Liver (tissue), 9 donors: ENCODE data around the gene FAM171A1. TPM values are rescaled to one million over a fixed set of nuclear protein-coding genes. Genes with fewer than 3 reads are reported as not detected.

ENCODE experiments used
- DNase-seq: peaks from one replicate; pipeline ENCODE4 v3.0.0-alpha.2; 2017; ENCODE audit warnings: low spot score
- H3K27ac ChIP-seq, 2 donors: one replicate each; pipeline ENCODE4 v1.7.0; 2013; ENCODE audit warnings: inconsistent platforms in 2 of 2, low read length in 2 of 2, control low read depth in 1 of 2, low read depth in 1 of 2, mild to moderate bottlenecking in 1 of 2
- H3K27me3 ChIP-seq, 4 donors: one replicate each; pipeline versions ENCODE4 v1.6.1 to v1.7.0; 2013; ENCODE audit warnings: low read length in 3 of 4, inconsistent platforms in 1 of 4, mild to moderate bottlenecking in 1 of 4, moderate library complexity in 1 of 4; ENCODE audit not compliant: control insufficient read depth in 4 of 4, insufficient read depth in 4 of 4
- H3K36me3 ChIP-seq, 4 donors: one replicate each; pipeline versions ENCODE4 v1.6.1 to v1.7.0; 2013; ENCODE audit warnings: low read length in 3 of 4, mild to moderate bottlenecking in 3 of 4, low read depth in 1 of 4, moderate library complexity in 1 of 4; ENCODE audit not compliant: control insufficient read depth in 4 of 4, insufficient read depth in 3 of 4
- H3K4me1 ChIP-seq, 4 donors: one replicate each; pipeline versions ENCODE4 v1.6.1 to v1.7.0; 2013; ENCODE audit warnings: low read length in 3 of 4, mild to moderate bottlenecking in 3 of 4, moderate library complexity in 1 of 4; ENCODE audit not compliant: control insufficient read depth in 4 of 4, insufficient read depth in 4 of 4
- H3K4me3 ChIP-seq, 3 donors: one replicate each; pipeline versions ENCODE4 v1.6.1 to v1.7.0; 2013; ENCODE audit warnings: low read length in 3 of 3, control low read depth in 1 of 3, low read depth in 1 of 3, mild to moderate bottlenecking in 1 of 3
- H3K9ac ChIP-seq, 2 donors: one replicate each; pipeline ENCODE4 v1.7.0; 2013; ENCODE audit warnings: low read length in 2 of 2, mild to moderate bottlenecking in 2 of 2, moderate library complexity in 2 of 2, control low read depth in 1 of 2, low read depth in 1 of 2
- H3K9me3 ChIP-seq, 4 donors: one replicate each; pipeline versions ENCODE4 v1.6.1 to v1.7.0; 2013; ENCODE audit warnings: low read length in 3 of 4; ENCODE audit not compliant: control insufficient read depth in 4 of 4
- EGR1 ChIP-seq, 2 donors: IDR thresholded peaks; 2 replicates each; pipeline ENCODE4 v1.6.1; 2016 to 2018; ENCODE audit warnings: antibody characterized with exemption in 2 of 2, low read depth in 2 of 2
- FOXA1 ChIP-seq: IDR thresholded peaks from 2 replicates; pipeline ENCODE4 v1.6.1; 2016; ENCODE audit warnings: antibody characterized with exemption
- FOXA2 ChIP-seq: IDR thresholded peaks from 2 replicates; pipeline ENCODE4 v1.6.1; 2016; ENCODE audit warnings: antibody characterized with exemption
- GABPA ChIP-seq, 2 donors: IDR thresholded peaks in 1 of 2; conservative IDR thresholded peaks in 1 of 2; 2 replicates each; pipeline ENCODE4 v1.6.1; 2016; ENCODE audit warnings: antibody characterized with exemption in 2 of 2, mild to moderate bottlenecking in 1 of 2, moderate library complexity in 1 of 2
- HNF4A ChIP-seq, 2 donors: conservative IDR thresholded peaks; 2 replicates each; pipeline ENCODE4 v1.6.1; 2016; ENCODE audit warnings: antibody characterized with exemption in 2 of 2, mild to moderate bottlenecking in 2 of 2
- HNF4G ChIP-seq: IDR thresholded peaks from 2 replicates; pipeline ENCODE4 v1.6.1; 2016; ENCODE audit warnings: antibody characterized with exemption
- JUND ChIP-seq, 2 donors: IDR thresholded peaks; 2 replicates each; pipeline ENCODE4 v1.6.1; 2016; ENCODE audit warnings: antibody characterized with exemption in 2 of 2
- NR2F2 ChIP-seq: IDR thresholded peaks from 2 replicates; pipeline ENCODE4 v1.6.1; 2016; ENCODE audit warnings: antibody characterized with exemption
- RAD21 ChIP-seq, 2 donors: IDR thresholded peaks; 2 replicates each; pipeline ENCODE4 v1.6.1; 2016; ENCODE audit warnings: antibody characterized with exemption in 2 of 2, mild to moderate bottlenecking in 2 of 2
- RXRA ChIP-seq, 2 donors: IDR thresholded peaks; 2 replicates each; pipeline ENCODE4 v1.6.1; 2017 to 2018; ENCODE audit warnings: antibody characterized with exemption in 2 of 2, mild to moderate bottlenecking in 1 of 2
- SP1 ChIP-seq: IDR thresholded peaks from 2 replicates; pipeline ENCODE4 v1.6.1; 2018; ENCODE audit warnings: antibody characterized with exemption, mild to moderate bottlenecking
- TAF1 ChIP-seq: conservative IDR thresholded peaks from 2 replicates; pipeline ENCODE4 v1.6.1; 2016; ENCODE audit warnings: antibody characterized with exemption, mild to moderate bottlenecking
- YY1 ChIP-seq: IDR thresholded peaks from 2 replicates; pipeline ENCODE4 v1.6.1; 2016; ENCODE audit warnings: antibody characterized with exemption, mild to moderate bottlenecking
- WGBS: extraction: QIAGEN DNeasy Blood & Tissue Kit; methylation state at CpG from one replicate; pipeline ENCODE4 v1.1.7; 2013; 5-methylcytosine and 5-hydroxymethylcytosine counted together
- polyA plus RNA-seq, 2 donors: library from polyadenylated mRNA; stranded (reverse) in 1 of 2; unstranded in 1 of 2; fragments of 200-250 nt in 1 of 2; fragments of >200 nt in 1 of 2; fragmentation: Nextera tagmentation in 1 of 2; extraction: Ambion mirVana in 1 of 2; gene quantifications; one replicate each; pipeline versions ENCODE4 v1.2.1 to v1.2.3, GENCODE V29; 2013 to 2015
- total RNA-seq, 2 donors: library from RNA; depleted of rRNA; stranded (reverse); fragments of >200 nt; gene quantifications; one replicate each; pipeline ENCODE4 v1.2.3, GENCODE V29; 2014
- TF ChIP-seq, protein P1 (sequence below): IDR thresholded peaks from 2 replicates; pipeline ENCODE4 v1.6.1; 2016; ENCODE audit warnings: antibody characterized with exemption
- TF ChIP-seq, protein P2 (sequence below): IDR thresholded peaks from 2 replicates; pipeline ENCODE4 v1.6.1; 2016; ENCODE audit warnings: antibody characterized with exemption
- TF ChIP-seq, protein P3 (sequence below): IDR thresholded peaks from 2 replicates; pipeline ENCODE4 v1.6.1; 2016; ENCODE audit warnings: antibody characterized with exemption, mild to moderate bottlenecking
- TF ChIP-seq, protein P4 (sequence below): fragments of 150-350 bp; IDR thresholded peaks from 2 replicates; pipeline ENCODE4 v1.5.1; 2017; ENCODE audit warnings: improper control_type of control experiment, low read depth, low read length; ENCODE audit not compliant: missing input control
- TF ChIP-seq, protein P5 (sequence below): IDR thresholded peaks from 2 replicates; pipeline ENCODE4 v1.6.1; 2016; ENCODE audit warnings: antibody characterized with exemption
- donor health status: healthy.
- donor health status: healthy.
- donor health status: healthy.
- donor health status: healthy.
- donor health status: healthy.

The FAM171A1 gene
- total and polyA plus RNA-seq, 4 donors: 2.5 to 10.2 (median 7.7) TPM

DNA sequence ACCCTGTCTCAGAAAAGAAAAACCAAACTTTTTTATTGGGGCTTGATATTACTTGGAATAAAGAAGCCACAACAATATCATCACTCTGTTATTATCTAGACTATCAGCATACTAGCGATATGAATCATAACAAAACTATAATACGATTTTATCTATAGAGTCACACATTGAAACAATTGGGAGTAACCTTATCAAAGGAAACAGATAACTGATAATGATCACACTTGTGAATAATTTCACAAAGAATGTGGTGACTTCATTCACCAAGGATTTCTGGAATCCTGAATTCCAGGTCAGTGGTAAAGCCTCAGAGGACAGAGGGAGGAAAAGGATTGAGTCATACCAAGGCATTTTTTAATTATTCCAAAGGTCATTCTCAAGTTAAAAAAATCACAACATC, 170.5 kb downstream of the FAM171A1 start:
- Histone ChIP-seq H3K4me3 (no peak overlapping the region), H3K27me3 (no peaks in the 10 kb centered on the region), H3K36me3 (no peaks in the 10 kb centered on the region), H3K9ac (no peak overlapping the region), H3K4me1 (no peaks in the 10 kb centered on the region), H3K27ac (no peak overlapping the region), H3K9me3 (no peaks in the 10 kb centered on the region)
- TF ChIP-seq HNF4G (no peak), RXRA (IDR thresholded peaks at IDR 0.05) (no peak), GABPA (IDR thresholded peaks at IDR 0.05 in 1 of 2, conservative IDR thresholded peaks at IDR 0.05 in 1 of 2) (no peak), JUND (IDR thresholded peaks at IDR 0.05) (peak in 1 of 2 donors; percentile 51), FOXA2 (no peak), RAD21 (IDR thresholded peaks at IDR 0.05) (no peak)
- TF ChIP-seq, protein P1, sequence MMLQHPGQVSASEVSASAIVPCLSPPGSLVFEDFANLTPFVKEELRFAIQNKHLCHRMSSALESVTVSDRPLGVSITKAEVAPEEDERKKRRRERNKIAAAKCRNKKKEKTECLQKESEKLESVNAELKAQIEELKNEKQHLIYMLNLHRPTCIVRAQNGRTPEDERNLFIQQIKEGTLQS: no peak
- no peak for DNase-seq
- 67% methylated on average over 2 of the region's 2 CpGs for WGBS

DNA sequence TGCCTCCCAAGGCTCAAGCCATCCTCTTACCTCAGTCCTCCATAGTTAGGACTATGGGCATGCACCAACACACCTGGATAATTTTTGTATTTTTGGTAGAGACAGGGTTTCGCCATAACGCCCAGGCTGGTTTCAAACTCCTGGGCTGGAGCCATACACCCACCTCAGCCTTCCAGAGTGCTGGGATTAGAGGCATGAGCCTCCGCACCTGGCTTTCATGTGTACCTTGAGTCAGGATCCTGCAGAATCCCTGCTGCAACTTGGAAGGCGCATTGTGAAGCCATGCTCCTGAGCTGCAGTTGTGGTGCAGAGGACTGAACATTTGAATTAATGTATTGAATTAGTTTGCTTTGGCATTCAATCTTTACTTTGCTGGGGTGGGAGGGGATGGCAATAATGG, 173.2 kb downstream of the FAM171A1 start:
- DNase-seq: no peak
- Histone ChIP-seq H3K4me1 (no peaks in the 10 kb centered on the region), H3K9me3 (no peaks in the 10 kb centered on the region), H3K9ac (no peak overlapping the region), H3K4me3 (no peak overlapping the region), H3K27me3 (no peaks in the 10 kb centered on the region), H3K36me3 (no peaks in the 10 kb centered on the region), H3K27ac (no peak overlapping the region)
- TF ChIP-seq, protein P2, sequence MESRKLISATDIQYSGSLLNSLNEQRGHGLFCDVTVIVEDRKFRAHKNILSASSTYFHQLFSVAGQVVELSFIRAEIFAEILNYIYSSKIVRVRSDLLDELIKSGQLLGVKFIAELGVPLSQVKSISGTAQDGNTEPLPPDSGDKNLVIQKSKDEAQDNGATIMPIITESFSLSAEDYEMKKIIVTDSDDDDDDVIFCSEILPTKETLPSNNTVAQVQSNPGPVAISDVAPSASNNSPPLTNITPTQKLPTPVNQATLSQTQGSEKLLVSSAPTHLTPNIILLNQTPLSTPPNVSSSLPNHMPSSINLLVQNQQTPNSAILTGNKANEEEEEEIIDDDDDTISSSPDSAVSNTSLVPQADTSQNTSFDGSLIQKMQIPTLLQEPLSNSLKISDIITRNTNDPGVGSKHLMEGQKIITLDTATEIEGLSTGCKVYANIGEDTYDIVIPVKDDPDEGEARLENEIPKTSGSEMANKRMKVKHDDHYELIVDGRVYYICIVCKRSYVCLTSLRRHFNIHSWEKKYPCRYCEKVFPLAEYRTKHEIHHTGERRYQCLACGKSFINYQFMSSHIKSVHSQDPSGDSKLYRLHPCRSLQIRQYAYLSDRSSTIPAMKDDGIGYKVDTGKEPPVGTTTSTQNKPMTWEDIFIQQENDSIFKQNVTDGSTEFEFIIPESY: no peak
- no peak for TF ChIP-seq RXRA (IDR thresholded peaks at IDR 0.05)
- TF ChIP-seq NR2F2: no peak
- no peak for TF ChIP-seq JUND (IDR thresholded peaks at IDR 0.05)
- no peak for TF ChIP-seq HNF4A (conservative IDR thresholded peaks at IDR 0.05)
- WGBS: 98% methylated on average over 4 of the region's 4 CpGs

DNA sequence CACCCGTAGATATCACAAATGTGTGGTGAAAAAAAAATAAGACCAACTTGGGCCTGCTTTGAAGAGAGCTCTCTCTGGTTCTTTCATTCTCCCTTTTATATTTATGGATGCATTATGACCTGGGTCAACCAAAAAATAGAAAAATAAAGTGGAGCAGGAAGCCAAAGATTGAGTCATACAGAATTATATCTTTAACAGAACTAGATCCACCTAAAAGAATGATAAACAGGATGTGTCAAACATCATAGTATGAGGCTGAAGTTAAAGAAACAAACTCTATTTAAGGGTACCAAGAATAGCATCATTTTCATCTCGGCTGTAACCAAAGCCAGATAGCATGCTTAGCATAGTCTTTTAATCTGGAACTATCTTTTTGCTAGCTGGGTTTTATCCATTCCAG, 173.8 kb downstream of the FAM171A1 start:
- WGBS: 73% methylated on average over 2 of the region's 2 CpGs
- H3K4me3 ChIP-seq: no peak overlapping the region
- no peak for TF ChIP-seq HNF4G
- no peak for TF ChIP-seq FOXA2
- TF ChIP-seq FOXA1: no peak
- TF ChIP-seq RXRA (IDR thresholded peaks at IDR 0.05): no peak
- no peak for TF ChIP-seq NR2F2
- TF ChIP-seq HNF4A (conservative IDR thresholded peaks at IDR 0.05): no peak
- TF ChIP-seq YY1: no peak
- TF ChIP-seq, protein P3, sequence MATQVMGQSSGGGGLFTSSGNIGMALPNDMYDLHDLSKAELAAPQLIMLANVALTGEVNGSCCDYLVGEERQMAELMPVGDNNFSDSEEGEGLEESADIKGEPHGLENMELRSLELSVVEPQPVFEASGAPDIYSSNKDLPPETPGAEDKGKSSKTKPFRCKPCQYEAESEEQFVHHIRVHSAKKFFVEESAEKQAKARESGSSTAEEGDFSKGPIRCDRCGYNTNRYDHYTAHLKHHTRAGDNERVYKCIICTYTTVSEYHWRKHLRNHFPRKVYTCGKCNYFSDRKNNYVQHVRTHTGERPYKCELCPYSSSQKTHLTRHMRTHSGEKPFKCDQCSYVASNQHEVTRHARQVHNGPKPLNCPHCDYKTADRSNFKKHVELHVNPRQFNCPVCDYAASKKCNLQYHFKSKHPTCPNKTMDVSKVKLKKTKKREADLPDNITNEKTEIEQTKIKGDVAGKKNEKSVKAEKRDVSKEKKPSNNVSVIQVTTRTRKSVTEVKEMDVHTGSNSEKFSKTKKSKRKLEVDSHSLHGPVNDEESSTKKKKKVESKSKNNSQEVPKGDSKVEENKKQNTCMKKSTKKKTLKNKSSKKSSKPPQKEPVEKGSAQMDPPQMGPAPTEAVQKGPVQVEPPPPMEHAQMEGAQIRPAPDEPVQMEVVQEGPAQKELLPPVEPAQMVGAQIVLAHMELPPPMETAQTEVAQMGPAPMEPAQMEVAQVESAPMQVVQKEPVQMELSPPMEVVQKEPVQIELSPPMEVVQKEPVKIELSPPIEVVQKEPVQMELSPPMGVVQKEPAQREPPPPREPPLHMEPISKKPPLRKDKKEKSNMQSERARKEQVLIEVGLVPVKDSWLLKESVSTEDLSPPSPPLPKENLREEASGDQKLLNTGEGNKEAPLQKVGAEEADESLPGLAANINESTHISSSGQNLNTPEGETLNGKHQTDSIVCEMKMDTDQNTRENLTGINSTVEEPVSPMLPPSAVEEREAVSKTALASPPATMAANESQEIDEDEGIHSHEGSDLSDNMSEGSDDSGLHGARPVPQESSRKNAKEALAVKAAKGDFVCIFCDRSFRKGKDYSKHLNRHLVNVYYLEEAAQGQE: no peak
- TF ChIP-seq EGR1 (IDR thresholded peaks at IDR 0.05; ENCODE audit: low read depth in 2 of 2): no peak
- TF ChIP-seq, protein P1: no peak
- TF ChIP-seq RAD21 (IDR thresholded peaks at IDR 0.05): no peak
- no peak for TF ChIP-seq JUND (IDR thresholded peaks at IDR 0.05)
- TF ChIP-seq, protein P4, sequence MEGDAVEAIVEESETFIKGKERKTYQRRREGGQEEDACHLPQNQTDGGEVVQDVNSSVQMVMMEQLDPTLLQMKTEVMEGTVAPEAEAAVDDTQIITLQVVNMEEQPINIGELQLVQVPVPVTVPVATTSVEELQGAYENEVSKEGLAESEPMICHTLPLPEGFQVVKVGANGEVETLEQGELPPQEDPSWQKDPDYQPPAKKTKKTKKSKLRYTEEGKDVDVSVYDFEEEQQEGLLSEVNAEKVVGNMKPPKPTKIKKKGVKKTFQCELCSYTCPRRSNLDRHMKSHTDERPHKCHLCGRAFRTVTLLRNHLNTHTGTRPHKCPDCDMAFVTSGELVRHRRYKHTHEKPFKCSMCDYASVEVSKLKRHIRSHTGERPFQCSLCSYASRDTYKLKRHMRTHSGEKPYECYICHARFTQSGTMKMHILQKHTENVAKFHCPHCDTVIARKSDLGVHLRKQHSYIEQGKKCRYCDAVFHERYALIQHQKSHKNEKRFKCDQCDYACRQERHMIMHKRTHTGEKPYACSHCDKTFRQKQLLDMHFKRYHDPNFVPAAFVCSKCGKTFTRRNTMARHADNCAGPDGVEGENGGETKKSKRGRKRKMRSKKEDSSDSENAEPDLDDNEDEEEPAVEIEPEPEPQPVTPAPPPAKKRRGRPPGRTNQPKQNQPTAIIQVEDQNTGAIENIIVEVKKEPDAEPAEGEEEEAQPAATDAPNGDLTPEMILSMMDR: no peak
- TF ChIP-seq GABPA (IDR thresholded peaks at IDR 0.05 in 1 of 2, conservative IDR thresholded peaks at IDR 0.05 in 1 of 2): no peak
- TF ChIP-seq, protein P5, sequence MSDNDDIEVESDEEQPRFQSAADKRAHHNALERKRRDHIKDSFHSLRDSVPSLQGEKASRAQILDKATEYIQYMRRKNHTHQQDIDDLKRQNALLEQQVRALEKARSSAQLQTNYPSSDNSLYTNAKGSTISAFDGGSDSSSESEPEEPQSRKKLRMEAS: no peak
- TF ChIP-seq SP1: no peak
- TF ChIP-seq, protein P2: no peak
- no peak for TF ChIP-seq TAF1
- no peaks in the 10 kb centered on the region for H3K27me3 ChIP-seq
- no peaks in the 10 kb centered on the region for H3K9me3 ChIP-seq
- no peak overlapping the region for H3K27ac ChIP-seq
- no peaks in the 10 kb centered on the region for H3K36me3 ChIP-seq
- H3K4me1 ChIP-seq: no peaks in the 10 kb centered on the region
- no peak overlapping the region for H3K9ac ChIP-seq
- no peak for DNase-seq
